Liver (tissue), 9 donors: ENCODE measurements around the gene PRRC2A. TPM values are rescaled to one million over a fixed set of nuclear protein-coding genes. Genes with fewer than 3 reads are reported as not detected.

ENCODE experiments used
- DNase-seq: peaks from one replicate; pipeline ENCODE4 v3.0.0-alpha.2; 2017; ENCODE audit warnings: low spot score
- H3K27ac ChIP-seq, 2 donors: one replicate each; pipeline ENCODE4 v1.7.0; 2013; ENCODE audit warnings: inconsistent platforms in 2 of 2, low read length in 2 of 2, control low read depth in 1 of 2, low read depth in 1 of 2, mild to moderate bottlenecking in 1 of 2
- H3K27me3 ChIP-seq, 4 donors: one replicate each; pipeline versions ENCODE4 v1.6.1 to v1.7.0; 2013; ENCODE audit warnings: low read length in 3 of 4, inconsistent platforms in 1 of 4, mild to moderate bottlenecking in 1 of 4, moderate library complexity in 1 of 4; ENCODE audit not compliant: control insufficient read depth in 4 of 4, insufficient read depth in 4 of 4
- H3K36me3 ChIP-seq, 4 donors: one replicate each; pipeline versions ENCODE4 v1.6.1 to v1.7.0; 2013; ENCODE audit warnings: low read length in 3 of 4, mild to moderate bottlenecking in 3 of 4, low read depth in 1 of 4, moderate library complexity in 1 of 4; ENCODE audit not compliant: control insufficient read depth in 4 of 4, insufficient read depth in 3 of 4
- H3K4me1 ChIP-seq, 4 donors: one replicate each; pipeline versions ENCODE4 v1.6.1 to v1.7.0; 2013; ENCODE audit warnings: low read length in 3 of 4, mild to moderate bottlenecking in 3 of 4, moderate library complexity in 1 of 4; ENCODE audit not compliant: control insufficient read depth in 4 of 4, insufficient read depth in 4 of 4
- H3K4me3 ChIP-seq, 3 donors: one replicate each; pipeline versions ENCODE4 v1.6.1 to v1.7.0; 2013; ENCODE audit warnings: low read length in 3 of 3, control low read depth in 1 of 3, low read depth in 1 of 3, mild to moderate bottlenecking in 1 of 3
- H3K9ac ChIP-seq, 2 donors: one replicate each; pipeline ENCODE4 v1.7.0; 2013; ENCODE audit warnings: low read length in 2 of 2, mild to moderate bottlenecking in 2 of 2, moderate library complexity in 2 of 2, control low read depth in 1 of 2, low read depth in 1 of 2
- H3K9me3 ChIP-seq, 4 donors: one replicate each; pipeline versions ENCODE4 v1.6.1 to v1.7.0; 2013; ENCODE audit warnings: low read length in 3 of 4; ENCODE audit not compliant: control insufficient read depth in 4 of 4
- EGR1 ChIP-seq, 2 donors: IDR thresholded peaks; 2 replicates each; pipeline ENCODE4 v1.6.1; 2016 to 2018; ENCODE audit warnings: antibody characterized with exemption in 2 of 2, low read depth in 2 of 2
- FOXA2 ChIP-seq: IDR thresholded peaks from 2 replicates; pipeline ENCODE4 v1.6.1; 2016; ENCODE audit warnings: antibody characterized with exemption
- GABPA ChIP-seq, 2 donors: IDR thresholded peaks in 1 of 2; conservative IDR thresholded peaks in 1 of 2; 2 replicates each; pipeline ENCODE4 v1.6.1; 2016; ENCODE audit warnings: antibody characterized with exemption in 2 of 2, mild to moderate bottlenecking in 1 of 2, moderate library complexity in 1 of 2
- HNF4A ChIP-seq, 2 donors: conservative IDR thresholded peaks; 2 replicates each; pipeline ENCODE4 v1.6.1; 2016; ENCODE audit warnings: antibody characterized with exemption in 2 of 2, mild to moderate bottlenecking in 2 of 2
- HNF4G ChIP-seq: IDR thresholded peaks from 2 replicates; pipeline ENCODE4 v1.6.1; 2016; ENCODE audit warnings: antibody characterized with exemption
- JUND ChIP-seq, 2 donors: IDR thresholded peaks; 2 replicates each; pipeline ENCODE4 v1.6.1; 2016; ENCODE audit warnings: antibody characterized with exemption in 2 of 2
- NR2F2 ChIP-seq: IDR thresholded peaks from 2 replicates; pipeline ENCODE4 v1.6.1; 2016; ENCODE audit warnings: antibody characterized with exemption
- RAD21 ChIP-seq, 2 donors: IDR thresholded peaks; 2 replicates each; pipeline ENCODE4 v1.6.1; 2016; ENCODE audit warnings: antibody characterized with exemption in 2 of 2, mild to moderate bottlenecking in 2 of 2
- RXRA ChIP-seq, 2 donors: IDR thresholded peaks; 2 replicates each; pipeline ENCODE4 v1.6.1; 2017 to 2018; ENCODE audit warnings: antibody characterized with exemption in 2 of 2, mild to moderate bottlenecking in 1 of 2
- SP1 ChIP-seq: IDR thresholded peaks from 2 replicates; pipeline ENCODE4 v1.6.1; 2018; ENCODE audit warnings: antibody characterized with exemption, mild to moderate bottlenecking
- YY1 ChIP-seq: IDR thresholded peaks from 2 replicates; pipeline ENCODE4 v1.6.1; 2016; ENCODE audit warnings: antibody characterized with exemption, mild to moderate bottlenecking
- WGBS: extraction: QIAGEN DNeasy Blood & Tissue Kit; methylation state at CpG from one replicate; pipeline ENCODE4 v1.1.7; 2013; 5-methylcytosine and 5-hydroxymethylcytosine counted together
- polyA plus RNA-seq, 2 donors: library from polyadenylated mRNA; stranded (reverse) in 1 of 2; unstranded in 1 of 2; fragments of 200-250 nt in 1 of 2; fragments of >200 nt in 1 of 2; fragmentation: Nextera tagmentation in 1 of 2; extraction: Ambion mirVana in 1 of 2; gene quantifications; one replicate each; pipeline versions ENCODE4 v1.2.1 to v1.2.3, GENCODE V29; 2013 to 2015
- total RNA-seq, 2 donors: library from RNA; depleted of rRNA; stranded (reverse); fragments of >200 nt; gene quantifications; one replicate each; pipeline ENCODE4 v1.2.3, GENCODE V29; 2014
- TF ChIP-seq, protein P1 (sequence below): IDR thresholded peaks from 2 replicates; pipeline ENCODE4 v1.6.1; 2016; ENCODE audit warnings: antibody characterized with exemption
- TF ChIP-seq, protein P2 (sequence below): fragments of 150-350 bp; IDR thresholded peaks from 2 replicates; pipeline ENCODE4 v1.5.1; 2017; ENCODE audit warnings: improper control_type of control experiment, low read depth, low read length; ENCODE audit not compliant: missing input control
- TF ChIP-seq, protein P3 (sequence below): IDR thresholded peaks from 2 replicates; pipeline ENCODE4 v1.6.1; 2016; ENCODE audit warnings: antibody characterized with exemption
- donor health status: healthy.
- donor health status: healthy.
- donor health status: healthy.
- donor health status: healthy.
- donor health status: healthy.

The PRRC2A gene
- total and polyA plus RNA-seq, 4 donors: 21.9 to 39.3 (median 29.5) TPM

DNA sequence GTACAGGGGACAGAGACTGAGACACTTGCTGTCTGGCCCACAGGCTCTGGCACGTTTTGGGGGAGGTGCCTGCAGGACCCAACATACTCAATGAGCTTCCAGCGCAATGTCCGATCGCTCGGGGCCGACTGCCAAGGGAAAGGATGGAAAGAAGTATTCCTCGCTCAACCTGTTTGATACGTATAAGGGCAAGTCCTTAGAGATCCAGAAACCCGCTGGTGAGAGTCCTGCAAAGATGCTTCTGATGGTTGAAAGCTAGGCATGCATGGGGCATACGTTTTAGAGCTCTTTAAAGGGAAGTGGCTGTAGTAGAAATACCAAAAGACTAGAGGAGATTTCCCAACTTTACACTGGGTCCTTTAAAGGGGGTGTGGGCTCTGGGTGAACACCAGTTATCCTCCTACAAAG lies 2.2 kb downstream of the PRRC2A start:
- no peak for DNase-seq
- Histone ChIP-seq H3K4me3 (no peak overlapping the region), H3K27ac (no peak overlapping the region), H3K4me1 (peaks cover 4 to 14% (median 7%) of the 10 kb centered on the region in 4 donors), H3K36me3 (peaks cover 15 to 42% (median 39%) of the 10 kb centered on the region in 4 donors), H3K27me3 (no peaks in the 10 kb centered on the region), H3K9ac (no peak overlapping the region), H3K9me3 (no peaks in the 10 kb centered on the region)
- TF ChIP-seq RXRA (IDR thresholded peaks at IDR 0.05): no peak
- no peak for TF ChIP-seq JUND (IDR thresholded peaks at IDR 0.05)
- TF ChIP-seq, protein P1, sequence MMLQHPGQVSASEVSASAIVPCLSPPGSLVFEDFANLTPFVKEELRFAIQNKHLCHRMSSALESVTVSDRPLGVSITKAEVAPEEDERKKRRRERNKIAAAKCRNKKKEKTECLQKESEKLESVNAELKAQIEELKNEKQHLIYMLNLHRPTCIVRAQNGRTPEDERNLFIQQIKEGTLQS: no peak
- TF ChIP-seq, protein P2, sequence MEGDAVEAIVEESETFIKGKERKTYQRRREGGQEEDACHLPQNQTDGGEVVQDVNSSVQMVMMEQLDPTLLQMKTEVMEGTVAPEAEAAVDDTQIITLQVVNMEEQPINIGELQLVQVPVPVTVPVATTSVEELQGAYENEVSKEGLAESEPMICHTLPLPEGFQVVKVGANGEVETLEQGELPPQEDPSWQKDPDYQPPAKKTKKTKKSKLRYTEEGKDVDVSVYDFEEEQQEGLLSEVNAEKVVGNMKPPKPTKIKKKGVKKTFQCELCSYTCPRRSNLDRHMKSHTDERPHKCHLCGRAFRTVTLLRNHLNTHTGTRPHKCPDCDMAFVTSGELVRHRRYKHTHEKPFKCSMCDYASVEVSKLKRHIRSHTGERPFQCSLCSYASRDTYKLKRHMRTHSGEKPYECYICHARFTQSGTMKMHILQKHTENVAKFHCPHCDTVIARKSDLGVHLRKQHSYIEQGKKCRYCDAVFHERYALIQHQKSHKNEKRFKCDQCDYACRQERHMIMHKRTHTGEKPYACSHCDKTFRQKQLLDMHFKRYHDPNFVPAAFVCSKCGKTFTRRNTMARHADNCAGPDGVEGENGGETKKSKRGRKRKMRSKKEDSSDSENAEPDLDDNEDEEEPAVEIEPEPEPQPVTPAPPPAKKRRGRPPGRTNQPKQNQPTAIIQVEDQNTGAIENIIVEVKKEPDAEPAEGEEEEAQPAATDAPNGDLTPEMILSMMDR: no peak
- TF ChIP-seq GABPA (IDR thresholded peaks at IDR 0.05 in 1 of 2, conservative IDR thresholded peaks at IDR 0.05 in 1 of 2): no peak
- TF ChIP-seq RAD21 (IDR thresholded peaks at IDR 0.05): no peak
- TF ChIP-seq NR2F2: no peak
- no peak for TF ChIP-seq FOXA2
- no peak for TF ChIP-seq HNF4A (conservative IDR thresholded peaks at IDR 0.05)
- TF ChIP-seq HNF4G: no peak
- TF ChIP-seq, protein P3, sequence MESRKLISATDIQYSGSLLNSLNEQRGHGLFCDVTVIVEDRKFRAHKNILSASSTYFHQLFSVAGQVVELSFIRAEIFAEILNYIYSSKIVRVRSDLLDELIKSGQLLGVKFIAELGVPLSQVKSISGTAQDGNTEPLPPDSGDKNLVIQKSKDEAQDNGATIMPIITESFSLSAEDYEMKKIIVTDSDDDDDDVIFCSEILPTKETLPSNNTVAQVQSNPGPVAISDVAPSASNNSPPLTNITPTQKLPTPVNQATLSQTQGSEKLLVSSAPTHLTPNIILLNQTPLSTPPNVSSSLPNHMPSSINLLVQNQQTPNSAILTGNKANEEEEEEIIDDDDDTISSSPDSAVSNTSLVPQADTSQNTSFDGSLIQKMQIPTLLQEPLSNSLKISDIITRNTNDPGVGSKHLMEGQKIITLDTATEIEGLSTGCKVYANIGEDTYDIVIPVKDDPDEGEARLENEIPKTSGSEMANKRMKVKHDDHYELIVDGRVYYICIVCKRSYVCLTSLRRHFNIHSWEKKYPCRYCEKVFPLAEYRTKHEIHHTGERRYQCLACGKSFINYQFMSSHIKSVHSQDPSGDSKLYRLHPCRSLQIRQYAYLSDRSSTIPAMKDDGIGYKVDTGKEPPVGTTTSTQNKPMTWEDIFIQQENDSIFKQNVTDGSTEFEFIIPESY: no peak
- TF ChIP-seq EGR1 (IDR thresholded peaks at IDR 0.05; ENCODE audit: low read depth in 2 of 2): no peak
- no peak for TF ChIP-seq YY1
- 78% methylated on average over 10 of the region's 10 CpGs for WGBS

DNA sequence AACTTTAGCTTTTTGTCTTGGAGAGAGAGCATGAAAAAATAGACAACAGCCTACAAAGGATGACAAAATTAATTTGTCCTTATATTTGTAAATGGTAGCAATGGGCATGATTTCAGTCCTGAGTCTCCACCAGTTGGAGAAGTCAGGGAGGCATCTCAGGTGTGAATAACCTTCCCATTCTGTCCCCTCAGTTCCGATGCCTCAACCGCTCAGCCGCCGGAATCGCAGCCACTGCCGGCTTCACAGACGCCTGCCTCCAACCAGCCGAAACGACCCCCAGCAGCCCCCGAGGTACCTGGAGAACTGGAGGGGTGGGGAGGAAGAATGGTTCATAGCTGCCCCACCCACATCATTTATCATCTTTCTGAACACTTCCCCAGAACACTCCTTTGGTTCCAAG lies 3.6 kb downstream of the PRRC2A start:
- H3K27me3 ChIP-seq: no peaks in the 10 kb centered on the region
- no peak overlapping the region for H3K4me3 ChIP-seq
- peaks cover 4 to 14% (median 7%) of the 10 kb centered on the region in 4 donors for H3K4me1 ChIP-seq
- peaks cover 21 to 56% (median 52%) of the 10 kb centered on the region in 4 donors for H3K36me3 ChIP-seq
- no peak overlapping the region for H3K27ac ChIP-seq
- no peak for DNase-seq
- TF ChIP-seq RXRA (IDR thresholded peaks at IDR 0.05) (no peak), FOXA2 (no peak), NR2F2 (no peak), SP1 (no peak), YY1 (no peak)
- TF ChIP-seq, protein P2: no peak
- 96% methylated on average over 10 of the region's 10 CpGs for WGBS
- no peak overlapping the region for H3K9ac ChIP-seq
- H3K9me3 ChIP-seq: no peaks in the 10 kb centered on the region
